GM12865 (cell line): ENCODE results near the gene CEACAM5.

Experiments used
- DNase-seq: peaks from one replicate; pipeline ENCODE4 v3.0.0; 2010; ENCODE audit warnings: low read depth
- H3K4me3 ChIP-seq: 2 replicates; pipeline ENCODE4 v1.5.1; 2011; ENCODE audit warnings: mild to moderate bottlenecking, low read depth, low read length, control low read depth
- TF ChIP-seq, protein P1 (sequence below): IDR thresholded peaks from 2 replicates; pipeline ENCODE4 v1.5.1; 2011; ENCODE audit warnings: low read length, control low read depth, low read depth, inconsistent platforms; ENCODE audit not compliant: insufficient read depth; ENCODE audit errors: missing control alignments

CEACAM5 gene

GRCh38 chr19:41718761-41719160 lies 10.3 kb downstream of the CEACAM5 start:
- DNase-seq: no peak
- TF ChIP-seq, protein P1, sequence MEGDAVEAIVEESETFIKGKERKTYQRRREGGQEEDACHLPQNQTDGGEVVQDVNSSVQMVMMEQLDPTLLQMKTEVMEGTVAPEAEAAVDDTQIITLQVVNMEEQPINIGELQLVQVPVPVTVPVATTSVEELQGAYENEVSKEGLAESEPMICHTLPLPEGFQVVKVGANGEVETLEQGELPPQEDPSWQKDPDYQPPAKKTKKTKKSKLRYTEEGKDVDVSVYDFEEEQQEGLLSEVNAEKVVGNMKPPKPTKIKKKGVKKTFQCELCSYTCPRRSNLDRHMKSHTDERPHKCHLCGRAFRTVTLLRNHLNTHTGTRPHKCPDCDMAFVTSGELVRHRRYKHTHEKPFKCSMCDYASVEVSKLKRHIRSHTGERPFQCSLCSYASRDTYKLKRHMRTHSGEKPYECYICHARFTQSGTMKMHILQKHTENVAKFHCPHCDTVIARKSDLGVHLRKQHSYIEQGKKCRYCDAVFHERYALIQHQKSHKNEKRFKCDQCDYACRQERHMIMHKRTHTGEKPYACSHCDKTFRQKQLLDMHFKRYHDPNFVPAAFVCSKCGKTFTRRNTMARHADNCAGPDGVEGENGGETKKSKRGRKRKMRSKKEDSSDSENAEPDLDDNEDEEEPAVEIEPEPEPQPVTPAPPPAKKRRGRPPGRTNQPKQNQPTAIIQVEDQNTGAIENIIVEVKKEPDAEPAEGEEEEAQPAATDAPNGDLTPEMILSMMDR: no peak
- no peak overlapping the region for H3K4me3 ChIP-seq

- no peak for DNase-seq
- TF ChIP-seq, protein P1: no peak
- H3K4me3 ChIP-seq: no peak overlapping the region
These were observed 11.7 kb downstream of the CEACAM5 start for GRCh38 chr19:41720103-41720502.

GRCh38 chr19:41726493-41726892 lies 18.1 kb downstream of the CEACAM5 start:
- no peak overlapping the region for H3K4me3 ChIP-seq
- no peak for DNase-seq
- TF ChIP-seq, protein P1: no peak

- DNase-seq: no peak
- no peak overlapping the region for H3K4me3 ChIP-seq
- TF ChIP-seq, protein P1: no peak
These were observed 25.7 kb downstream of the CEACAM5 start for GRCh38 chr19:41734156-41734555.

- DNase-seq: no peak
- H3K4me3 ChIP-seq: no peak overlapping the region
- TF ChIP-seq, protein P1: no peak
These were observed 26.2 kb downstream of the CEACAM5 start for GRCh38 chr19:41734585-41734984.

DNA sequence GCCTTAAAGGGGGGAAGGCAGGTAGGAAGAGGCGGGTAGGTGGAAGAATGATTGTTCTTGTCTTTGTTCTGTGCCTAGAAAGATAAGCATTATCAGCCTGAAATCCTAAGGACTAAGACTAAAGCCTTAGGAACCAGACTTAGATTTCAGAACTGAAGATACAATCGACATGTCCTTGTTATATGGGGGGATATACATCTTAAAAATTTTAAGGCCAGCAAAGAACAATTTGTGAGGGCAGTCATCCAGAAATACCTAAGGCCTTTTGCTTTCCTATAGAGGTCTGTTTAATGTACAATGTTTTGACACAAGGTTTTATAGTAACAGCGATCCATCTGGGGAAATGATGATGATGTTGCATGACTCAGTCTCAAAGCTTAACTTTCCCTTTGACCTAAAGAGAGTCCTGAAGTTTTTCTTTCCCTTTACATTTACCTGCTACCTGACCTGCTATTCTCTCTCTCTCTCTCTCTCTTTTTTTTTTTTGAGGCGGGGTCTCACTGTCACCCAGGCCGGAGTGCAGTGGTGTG lies 26.7 kb downstream of the CEACAM5 start:
- no peak overlapping the region for H3K4me3 ChIP-seq
- TF ChIP-seq, protein P1: no peak
- no peak for DNase-seq

DNA sequence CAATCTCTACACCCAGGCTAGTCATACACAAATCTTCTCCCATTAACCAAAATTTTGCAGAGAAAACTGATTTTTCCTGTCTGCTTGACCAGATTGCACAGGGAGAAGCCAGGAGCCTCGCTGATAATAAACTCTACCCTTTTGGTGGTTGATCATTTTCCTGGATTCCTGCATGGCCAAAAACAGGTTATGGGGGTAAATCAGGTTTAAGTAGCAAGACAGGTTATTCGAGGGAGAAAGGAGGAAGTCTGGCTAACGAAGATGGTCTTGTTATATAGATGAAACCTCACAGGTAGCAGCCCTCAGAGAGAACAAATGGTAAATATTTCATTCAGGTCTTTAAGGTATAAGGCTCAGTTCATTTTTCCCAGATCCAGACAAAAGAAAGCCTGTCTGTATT lies 30.9 kb downstream of the CEACAM5 start:
- TF ChIP-seq, protein P1: no peak
- H3K4me3 ChIP-seq: no peak overlapping the region
- DNase-seq: no peak
